ENCODE measurements around the gene FBLN7. TPM values are rescaled to one million over a fixed set of nuclear protein-coding genes. Genes with fewer than 3 reads are reported as not detected.

FBLN7 gene
- total RNA-seq, 4 donors from 2014 or later, result 0.44 to 9.5 (median 7.2) TPM

DNA sequence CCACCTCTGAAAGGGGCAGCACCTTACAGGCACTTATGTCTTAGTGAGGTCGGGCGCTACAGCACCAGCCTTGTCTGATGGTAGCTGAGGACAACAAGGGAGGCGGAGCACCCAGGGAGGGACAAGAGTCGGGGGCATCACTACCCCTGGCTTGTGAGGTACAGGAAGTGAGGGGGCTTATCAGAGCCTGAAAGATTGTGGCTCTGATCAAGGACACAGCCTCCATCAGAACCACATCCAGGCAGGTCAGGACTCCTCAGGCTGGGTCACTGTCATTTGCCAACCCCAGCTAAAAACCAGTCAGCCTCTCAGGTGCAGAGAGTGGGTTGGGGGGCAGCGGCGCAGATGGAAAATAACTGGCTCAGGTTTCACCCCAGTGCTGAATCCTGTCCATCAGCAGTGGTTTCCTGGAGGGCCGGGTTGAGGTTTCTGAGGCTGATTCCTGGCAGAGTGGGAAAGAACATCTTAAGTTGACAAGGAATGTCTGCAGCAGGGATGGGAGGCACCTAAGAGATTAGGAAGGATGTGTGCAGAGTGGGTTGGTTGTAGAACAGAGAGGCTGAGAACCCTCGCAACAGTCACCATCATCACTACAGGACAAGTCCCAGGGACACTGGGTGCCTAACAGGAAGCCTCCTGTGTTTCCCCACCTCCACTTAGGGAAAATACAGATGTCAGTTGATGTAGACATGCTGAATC is 45.3 kb downstream of the FBLN7 start:
- TF ChIP-seq, protein P1, sequence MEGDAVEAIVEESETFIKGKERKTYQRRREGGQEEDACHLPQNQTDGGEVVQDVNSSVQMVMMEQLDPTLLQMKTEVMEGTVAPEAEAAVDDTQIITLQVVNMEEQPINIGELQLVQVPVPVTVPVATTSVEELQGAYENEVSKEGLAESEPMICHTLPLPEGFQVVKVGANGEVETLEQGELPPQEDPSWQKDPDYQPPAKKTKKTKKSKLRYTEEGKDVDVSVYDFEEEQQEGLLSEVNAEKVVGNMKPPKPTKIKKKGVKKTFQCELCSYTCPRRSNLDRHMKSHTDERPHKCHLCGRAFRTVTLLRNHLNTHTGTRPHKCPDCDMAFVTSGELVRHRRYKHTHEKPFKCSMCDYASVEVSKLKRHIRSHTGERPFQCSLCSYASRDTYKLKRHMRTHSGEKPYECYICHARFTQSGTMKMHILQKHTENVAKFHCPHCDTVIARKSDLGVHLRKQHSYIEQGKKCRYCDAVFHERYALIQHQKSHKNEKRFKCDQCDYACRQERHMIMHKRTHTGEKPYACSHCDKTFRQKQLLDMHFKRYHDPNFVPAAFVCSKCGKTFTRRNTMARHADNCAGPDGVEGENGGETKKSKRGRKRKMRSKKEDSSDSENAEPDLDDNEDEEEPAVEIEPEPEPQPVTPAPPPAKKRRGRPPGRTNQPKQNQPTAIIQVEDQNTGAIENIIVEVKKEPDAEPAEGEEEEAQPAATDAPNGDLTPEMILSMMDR (IDR thresholded peaks at IDR 0.05), result no peak
- ATAC-seq (ENCODE audit: low FRiP score) (no peak), DNase-seq (ENCODE audit: low spot score) (no peak)

GRCh38 chr2:112184121-112184520 is 45.9 kb downstream of the FBLN7 start:
- ATAC-seq (ENCODE audit: low FRiP score) (no peak), DNase-seq (ENCODE audit: low spot score) (no peak)
- TF ChIP-seq, protein P1 (IDR thresholded peaks at IDR 0.05), result no peak

DNA sequence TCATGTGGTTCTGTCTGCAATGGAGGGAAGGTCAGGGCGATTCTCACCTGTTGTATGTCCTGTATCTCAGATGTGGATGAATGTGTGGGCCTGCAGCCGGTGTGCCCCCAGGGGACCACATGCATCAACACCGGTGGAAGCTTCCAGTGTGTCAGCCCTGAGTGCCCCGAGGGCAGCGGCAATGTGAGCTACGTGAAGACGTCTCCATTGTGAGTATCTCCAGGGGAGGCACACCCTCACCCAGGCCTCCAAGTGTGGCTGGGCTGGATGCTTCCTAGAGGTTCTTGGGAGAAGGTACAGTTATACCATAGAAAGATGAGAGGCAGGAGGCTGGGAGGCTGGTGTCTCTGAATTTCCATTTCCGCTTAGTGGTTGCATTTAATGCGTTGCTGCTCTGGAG is 46.9 kb downstream of the FBLN7 start:
- TF ChIP-seq, protein P1 (IDR thresholded peaks at IDR 0.05), result no peak
- ATAC-seq (ENCODE audit: low FRiP score), result no peak
- no peak for DNase-seq (ENCODE audit: low spot score)

DNA sequence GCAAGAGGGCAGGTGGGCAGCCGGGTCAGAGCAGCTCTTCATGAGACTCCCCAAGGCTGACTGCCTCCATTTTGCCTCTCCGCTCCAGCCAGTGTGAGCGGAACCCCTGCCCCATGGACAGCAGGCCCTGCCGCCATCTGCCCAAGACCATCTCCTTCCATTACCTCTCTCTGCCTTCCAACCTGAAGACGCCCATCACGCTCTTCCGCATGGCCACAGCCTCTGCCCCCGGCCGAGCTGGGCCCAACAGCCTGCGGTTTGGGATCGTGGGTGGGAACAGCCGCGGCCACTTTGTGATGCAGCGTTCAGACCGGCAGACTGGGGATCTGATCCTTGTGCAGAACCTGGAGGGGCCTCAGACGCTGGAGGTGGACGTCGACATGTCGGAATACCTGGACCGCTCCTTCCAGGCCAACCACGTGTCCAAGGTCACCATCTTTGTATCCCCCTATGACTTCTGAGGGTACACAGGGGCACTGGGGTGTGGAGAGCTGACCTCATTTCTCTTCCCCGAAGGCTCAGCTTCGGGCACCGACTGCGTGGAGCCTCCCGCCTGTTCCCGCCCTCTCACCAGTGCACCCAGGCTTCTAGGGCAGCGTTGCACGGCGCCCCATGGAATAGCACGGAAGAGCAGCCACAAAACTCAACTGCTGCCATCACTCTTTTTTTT is 49.0 kb downstream of the FBLN7 start:
- DNase-seq (ENCODE audit: low spot score) (no peak), ATAC-seq (ENCODE audit: low FRiP score) (peak; percentile 30)
- TF ChIP-seq, protein P1 (IDR thresholded peaks at IDR 0.05), result no peak

- ATAC-seq (ENCODE audit: low FRiP score) (no peak), DNase-seq (ENCODE audit: low spot score) (no peak)
- TF ChIP-seq, protein P1 (IDR thresholded peaks at IDR 0.05), result no peak
Measured at GRCh38 chr2:112187805-112188596, 49.8 kb downstream of the FBLN7 start.

DNA sequence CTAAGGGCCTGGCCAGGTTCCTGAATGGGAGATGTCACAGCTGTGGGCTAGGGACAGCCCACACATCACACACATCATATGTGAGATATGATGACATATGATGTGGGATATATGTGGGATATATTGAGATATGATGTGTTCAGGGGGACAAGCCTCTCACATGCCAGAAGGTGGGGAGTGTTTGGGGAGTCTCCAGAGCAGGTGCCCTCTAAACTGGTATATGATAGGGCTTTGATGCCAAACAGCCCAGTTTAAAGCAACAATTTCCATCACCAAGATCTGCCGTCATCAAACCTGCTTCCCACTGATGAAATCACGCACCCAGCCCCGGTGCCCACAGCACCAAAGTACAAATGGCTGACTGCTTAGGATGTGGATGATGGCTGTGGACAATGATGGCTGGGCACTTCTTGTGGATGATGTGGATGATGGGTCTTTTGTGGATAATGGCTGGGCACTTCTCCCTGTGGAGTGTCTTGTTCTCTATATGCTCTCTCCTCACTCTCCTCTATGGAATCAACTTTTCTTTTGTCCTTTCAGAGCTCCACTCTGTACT is 50.9 kb downstream of the FBLN7 start:
- ATAC-seq (ENCODE audit: low FRiP score), result no peak
- TF ChIP-seq, protein P1 (IDR thresholded peaks at IDR 0.05), result no peak
- no peak for DNase-seq (ENCODE audit: low spot score)
